Measurements from ENCODE around the gene MYLK.

GRCh38 chr3:123752228-123752627 is 131.9 kb downstream of the MYLK start:
- TF ChIP-seq POLR2AphosphoS5 (IDR thresholded peaks at IDR 0.05) = no peak
- TF ChIP-seq, protein P1, sequence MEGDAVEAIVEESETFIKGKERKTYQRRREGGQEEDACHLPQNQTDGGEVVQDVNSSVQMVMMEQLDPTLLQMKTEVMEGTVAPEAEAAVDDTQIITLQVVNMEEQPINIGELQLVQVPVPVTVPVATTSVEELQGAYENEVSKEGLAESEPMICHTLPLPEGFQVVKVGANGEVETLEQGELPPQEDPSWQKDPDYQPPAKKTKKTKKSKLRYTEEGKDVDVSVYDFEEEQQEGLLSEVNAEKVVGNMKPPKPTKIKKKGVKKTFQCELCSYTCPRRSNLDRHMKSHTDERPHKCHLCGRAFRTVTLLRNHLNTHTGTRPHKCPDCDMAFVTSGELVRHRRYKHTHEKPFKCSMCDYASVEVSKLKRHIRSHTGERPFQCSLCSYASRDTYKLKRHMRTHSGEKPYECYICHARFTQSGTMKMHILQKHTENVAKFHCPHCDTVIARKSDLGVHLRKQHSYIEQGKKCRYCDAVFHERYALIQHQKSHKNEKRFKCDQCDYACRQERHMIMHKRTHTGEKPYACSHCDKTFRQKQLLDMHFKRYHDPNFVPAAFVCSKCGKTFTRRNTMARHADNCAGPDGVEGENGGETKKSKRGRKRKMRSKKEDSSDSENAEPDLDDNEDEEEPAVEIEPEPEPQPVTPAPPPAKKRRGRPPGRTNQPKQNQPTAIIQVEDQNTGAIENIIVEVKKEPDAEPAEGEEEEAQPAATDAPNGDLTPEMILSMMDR (IDR thresholded peaks at IDR 0.05) = no peak

Measured in stomach (tissue), 4 donors.